HG03045 (cell line): ENCODE results near the gene MCM5.
"Not testable (repeated sequence)": the region's sequence is repeated elsewhere in the genome, so short reads cannot be mapped to it uniquely, and the experiment has no call there.

Source experiments
- ATAC-seq: cut with Tn5 transposase; IDR thresholded peaks from one replicate; pipeline ENCODE4 v1.9.1; 2021; ENCODE audit warnings: mild to moderate bottlenecking, moderate library complexity; ENCODE audit not compliant: unreplicated experiment

MCM5 gene

GRCh38 chr22:35378621-35379020 is 21.3 kb upstream of the MCM5 start:
- ATAC-seq: no peak

- no peak for ATAC-seq
These were observed 20.6 kb upstream of the MCM5 start for GRCh38 chr22:35379146-35379993.

DNA sequence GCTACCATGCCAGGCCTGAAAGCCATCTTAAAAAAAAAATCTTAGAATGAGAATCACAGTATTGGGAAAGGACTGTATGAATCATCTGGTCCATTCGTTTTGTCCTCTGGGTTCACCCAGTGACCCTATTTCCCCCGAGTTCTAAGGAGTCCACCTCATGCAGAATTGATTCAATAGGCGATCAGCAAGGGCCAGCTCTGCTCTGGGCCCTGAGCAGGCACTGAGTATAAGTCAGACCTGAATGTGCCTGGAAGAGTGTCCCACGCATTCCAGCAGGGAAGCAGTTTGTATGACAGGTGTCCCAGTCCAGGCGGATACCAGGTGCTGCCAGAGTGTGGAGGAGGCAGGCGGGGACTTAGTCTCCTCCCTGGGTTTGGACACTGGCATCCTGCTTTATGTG is 19.9 kb upstream of the MCM5 start:
- no peak for ATAC-seq

DNA sequence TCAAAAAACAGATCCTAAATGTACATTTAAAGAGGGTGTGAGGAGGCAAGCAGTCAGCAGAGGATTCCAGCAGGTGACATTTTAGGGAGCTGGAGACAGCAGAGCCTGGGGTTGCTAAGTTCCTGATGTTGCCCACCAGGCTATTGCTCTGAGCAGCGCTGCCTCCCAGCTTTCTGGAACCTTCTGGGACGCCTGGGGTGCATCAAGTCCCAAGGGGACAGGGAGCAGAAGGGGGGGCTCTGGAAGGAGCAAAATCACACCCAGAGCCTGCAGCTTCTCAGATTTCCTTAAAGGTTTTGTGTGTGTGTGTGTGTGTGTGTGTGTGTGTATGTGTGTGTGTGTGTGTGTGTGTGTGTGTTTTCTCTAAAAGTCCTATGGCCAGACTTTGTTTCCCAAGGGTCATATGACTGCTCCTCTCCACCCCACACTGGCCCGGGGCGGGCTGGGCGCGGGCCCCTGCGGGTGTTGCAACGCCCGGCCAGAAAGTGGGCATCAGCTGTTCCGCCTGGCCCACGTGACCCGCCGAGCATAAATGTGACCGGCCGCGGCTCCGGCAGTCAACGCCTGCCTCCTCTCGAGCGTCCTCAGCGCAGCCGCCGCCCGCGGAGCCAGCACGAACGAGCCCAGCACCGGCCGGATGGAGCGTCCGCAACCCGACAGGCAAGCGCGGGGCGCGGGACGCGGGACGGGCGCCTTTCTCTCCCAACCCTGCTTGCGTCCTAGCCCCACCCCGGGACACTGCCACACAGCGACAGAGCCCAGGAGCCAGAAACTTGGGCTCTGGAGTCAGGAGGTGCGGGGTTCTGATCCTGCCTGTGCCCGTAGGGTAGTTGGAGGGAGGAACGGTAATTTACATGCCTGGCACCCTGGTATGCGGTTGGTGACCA is 19.2 kb upstream of the MCM5 start, which contains the start of gene HMOX1:
Gene HMOX1, plus strand, starts transcription at position 560 of the 887 bp plus-strand sequence. Its CDS starts 78 bp downstream, at position 638.
- ATAC-seq: peak; percentile 60

DNA sequence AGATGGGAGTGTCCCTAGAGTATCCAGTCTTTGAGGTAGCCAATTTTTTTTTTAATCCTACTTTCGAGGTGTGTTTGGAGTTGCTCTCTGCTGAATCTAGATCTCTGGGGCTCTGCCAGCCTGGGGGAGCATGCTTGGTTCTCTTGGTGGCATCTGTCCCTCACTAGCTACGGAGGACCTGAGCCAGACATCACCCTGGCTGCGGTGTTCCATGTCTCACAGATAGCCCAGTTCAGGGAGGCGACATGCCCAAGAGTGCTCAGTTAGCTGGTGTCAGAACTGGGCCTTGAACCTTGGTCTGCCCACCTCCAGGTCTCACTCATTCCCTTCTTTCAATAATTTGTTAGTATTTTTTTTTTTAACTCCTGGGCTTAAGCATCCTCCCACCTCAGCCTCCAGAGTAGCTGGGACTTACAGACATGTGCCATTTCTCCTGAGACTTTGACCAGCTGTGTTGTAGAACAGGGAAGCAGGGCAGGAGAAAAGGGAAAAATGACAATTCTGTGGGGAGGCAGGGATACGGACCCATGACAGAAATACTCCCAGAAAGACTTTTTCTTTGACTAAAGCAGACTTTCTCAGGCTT is 18.4 kb upstream of the MCM5 start:
- ATAC-seq: no peak

- ATAC-seq: no peak
These were observed 16.3 kb upstream of the MCM5 start for GRCh38 chr22:35383679-35384071.

GRCh38 chr22:35384527-35384926 is 15.4 kb upstream of the MCM5 start:
- ATAC-seq: no peak

GRCh38 chr22:35384975-35385588 is 14.9 kb upstream of the MCM5 start:
- ATAC-seq: no peak

DNA sequence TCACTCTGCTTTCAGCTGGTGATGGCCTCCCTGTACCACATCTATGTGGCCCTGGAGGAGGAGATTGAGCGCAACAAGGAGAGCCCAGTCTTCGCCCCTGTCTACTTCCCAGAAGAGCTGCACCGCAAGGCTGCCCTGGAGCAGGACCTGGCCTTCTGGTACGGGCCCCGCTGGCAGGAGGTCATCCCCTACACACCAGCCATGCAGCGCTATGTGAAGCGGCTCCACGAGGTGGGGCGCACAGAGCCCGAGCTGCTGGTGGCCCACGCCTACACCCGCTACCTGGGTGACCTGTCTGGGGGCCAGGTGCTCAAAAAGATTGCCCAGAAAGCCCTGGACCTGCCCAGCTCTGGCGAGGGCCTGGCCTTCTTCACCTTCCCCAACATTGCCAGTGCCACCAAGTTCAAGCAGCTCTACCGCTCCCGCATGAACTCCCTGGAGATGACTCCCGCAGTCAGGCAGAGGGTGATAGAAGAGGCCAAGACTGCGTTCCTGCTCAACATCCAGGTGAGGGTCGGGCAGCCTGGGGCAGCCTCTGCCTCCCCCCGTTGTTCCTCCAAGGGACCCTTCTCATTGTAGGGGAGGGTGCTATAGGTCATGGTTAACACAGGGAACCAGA is 13.2 kb upstream of the MCM5 start:
- no peak for ATAC-seq

DNA sequence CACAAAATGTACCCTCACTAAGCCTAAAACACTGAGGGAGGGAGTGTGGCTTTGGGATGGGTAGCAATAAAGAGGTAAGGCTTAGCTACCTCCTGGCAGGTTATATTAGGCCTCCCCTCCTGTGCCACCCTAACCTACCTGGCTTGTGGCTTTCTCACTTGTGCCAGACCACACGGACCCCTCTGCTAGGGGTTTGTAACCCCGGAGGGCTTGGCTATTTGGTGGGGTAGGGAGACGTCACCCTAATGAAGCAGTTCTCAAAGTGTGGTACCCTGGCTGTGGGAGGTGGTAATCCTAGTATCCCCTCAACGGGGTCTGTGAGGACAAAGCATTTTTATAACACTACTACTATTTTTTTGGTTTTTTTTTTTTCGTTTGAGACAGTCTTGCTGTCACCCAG is 9.0 kb upstream of the MCM5 start:
- ATAC-seq: no peak

DNA sequence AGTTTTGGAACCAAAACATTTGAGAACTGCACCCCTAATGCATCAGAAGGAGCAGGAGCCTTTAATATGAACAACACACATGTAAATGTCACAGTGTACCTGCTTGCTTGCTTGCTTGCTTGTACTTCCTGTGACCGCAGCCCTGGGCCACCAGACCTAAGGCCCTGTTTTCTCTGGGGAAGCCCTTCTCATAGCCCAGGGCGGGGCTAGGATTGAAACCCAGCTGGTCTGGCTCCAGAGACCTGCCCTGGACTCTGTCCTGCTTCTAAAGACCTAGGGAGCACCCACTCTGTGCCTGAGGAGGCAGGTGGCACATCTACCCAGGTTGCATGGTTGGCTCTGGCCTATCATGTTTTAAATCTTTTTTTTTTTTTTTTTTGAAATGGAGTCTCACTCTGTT is 7.6 kb upstream of the MCM5 start:
- ATAC-seq: no peak

- no peak for ATAC-seq
These were observed 6.6 kb upstream of the MCM5 start for GRCh38 chr22:35393116-35394010.

GRCh38 chr22:35394011-35394312 is 6.0 kb upstream of the MCM5 start:
- ATAC-seq: no peak

GRCh38 chr22:35394810-35395563 is 5.0 kb upstream of the MCM5 start:
- no peak for ATAC-seq

DNA sequence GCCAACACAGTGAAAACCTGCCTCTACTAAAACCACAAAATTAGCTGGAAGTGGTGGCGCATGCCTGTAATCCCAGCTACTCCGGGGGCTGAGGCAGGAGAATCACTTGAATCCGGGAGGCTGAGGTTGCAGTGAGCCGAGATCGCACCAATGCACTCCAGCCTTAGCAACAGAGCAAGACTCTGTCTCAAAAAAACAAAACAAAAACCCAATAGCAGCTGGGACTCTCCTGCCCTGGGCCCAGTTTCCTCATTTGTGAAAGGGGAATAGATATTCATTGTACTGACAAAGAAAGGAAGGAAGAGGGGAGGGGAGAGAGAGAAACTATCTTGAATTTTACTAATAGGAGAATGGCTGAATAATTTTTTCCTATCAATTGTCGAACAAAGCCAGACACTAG is 3.3 kb upstream of the MCM5 start:
- not testable (repeated sequence) for ATAC-seq

- no peak for ATAC-seq
These were observed 2.6 kb upstream of the MCM5 start for GRCh38 chr22:35397095-35397904.

GRCh38 chr22:35398591-35398973 is 1.4 kb upstream of the MCM5 start:
- ATAC-seq: no peak

GRCh38 chr22:35399114-35399677 is 744 bp upstream of the MCM5 start:
- no peak for ATAC-seq
